ENCODE data around the gene CLBA1.
"Not testable (repeated sequence)": the region's sequence is repeated elsewhere in the genome, so short reads cannot be mapped to it uniquely, and the experiment has no call there.

CLBA1 gene

GRCh38 chr14:104985675-104986486 is at the start of gene CLBA1:
CLBA1 (plus strand) TSS chr14:104985788; CDS start chr14:104986432, 644 bp downstream.
- DNase-seq: peak; percentile 5

- no peak for DNase-seq
Measured at GRCh38 chr14:104935955-104936354, 49.6 kb upstream of the CLBA1 start.

- no peak for DNase-seq
Measured at GRCh38 chr14:104936361-104937155, 49.0 kb upstream of the CLBA1 start.

- DNase-seq: no peak
Measured at GRCh38 chr14:104937161-104937560, 48.4 kb upstream of the CLBA1 start.

GRCh38 chr14:104937694-104938365 is 47.8 kb upstream of the CLBA1 start:
- no peak for DNase-seq

GRCh38 chr14:104938436-104938835 is 47.2 kb upstream of the CLBA1 start:
- no peak for DNase-seq

- no peak for DNase-seq
Measured at GRCh38 chr14:104938960-104939359, 46.6 kb upstream of the CLBA1 start.

GRCh38 chr14:104939666-104940410 is 45.8 kb upstream of the CLBA1 start:
- no peak for DNase-seq

- DNase-seq: no peak
Measured at GRCh38 chr14:104940526-104941150, 45.0 kb upstream of the CLBA1 start.

GRCh38 chr14:104941508-104942365 is 43.9 kb upstream of the CLBA1 start:
- DNase-seq: no peak

GRCh38 chr14:104942586-104942985 is 43.0 kb upstream of the CLBA1 start:
- DNase-seq: no peak

GRCh38 chr14:104943216-104944015 is 42.2 kb upstream of the CLBA1 start:
- DNase-seq: not testable (repeated sequence)

- not testable (repeated sequence) for DNase-seq
Measured at GRCh38 chr14:104944016-104944308, 41.6 kb upstream of the CLBA1 start.

- not testable (repeated sequence) for DNase-seq
Measured at GRCh38 chr14:104944436-104945205, 41.0 kb upstream of the CLBA1 start.

GRCh38 chr14:104945266-104945665 is 40.3 kb upstream of the CLBA1 start:
- not testable (repeated sequence) for DNase-seq

- DNase-seq: not testable (repeated sequence)
Measured at GRCh38 chr14:104945986-104946965, 39.3 kb upstream of the CLBA1 start.

- DNase-seq: not testable (repeated sequence)
Measured at GRCh38 chr14:104947201-104947600, 38.4 kb upstream of the CLBA1 start.
